WERI-Rb-1 (cell line): ENCODE data around the gene ORMDL1.

ENCODE experiments used
- DNase-seq: peaks from one replicate; pipeline ENCODE4 v3.0.0-alpha.2; 2020
- H3K27ac ChIP-seq: fragments of 250-450 bp; sonication (Bioruptor Pico); 2 replicates; pipeline ENCODE4 v1.5.1; 2020; ENCODE audit warnings: mild to moderate bottlenecking, moderate library complexity
- H3K27me3 ChIP-seq: fragments of 250-450 bp; sonication (Bioruptor Pico); 2 replicates; pipeline ENCODE4 v1.5.1; 2021; ENCODE audit warnings: mild to moderate bottlenecking, low read depth, moderate library complexity; ENCODE audit not compliant: insufficient read depth, severe bottlenecking
- H3K36me3 ChIP-seq: fragments of 250-450 bp; sonication (Bioruptor Pico); 2 replicates; pipeline ENCODE4 v1.5.1; 2020; ENCODE audit warnings: mild to moderate bottlenecking, moderate library complexity
- H3K4me3 ChIP-seq: 2 replicates; pipeline ENCODE4 v1.5.1; 2011; ENCODE audit warnings: low read depth, mild to moderate bottlenecking, control low read depth, low read length
- H3K9me3 ChIP-seq: fragments of 250-450 bp; sonication (Bioruptor Pico); 2 replicates; pipeline ENCODE4 v1.5.1; 2021; ENCODE audit warnings: mild to moderate bottlenecking, moderate library complexity; ENCODE audit not compliant: severe bottlenecking
- TF ChIP-seq, protein P1 (sequence below): IDR thresholded peaks from 2 replicates; pipeline ENCODE4 v1.5.1; 2011; ENCODE audit warnings: low read depth, mild to moderate bottlenecking, control low read depth, inconsistent platforms, low read length

ORMDL1 gene

DNA sequence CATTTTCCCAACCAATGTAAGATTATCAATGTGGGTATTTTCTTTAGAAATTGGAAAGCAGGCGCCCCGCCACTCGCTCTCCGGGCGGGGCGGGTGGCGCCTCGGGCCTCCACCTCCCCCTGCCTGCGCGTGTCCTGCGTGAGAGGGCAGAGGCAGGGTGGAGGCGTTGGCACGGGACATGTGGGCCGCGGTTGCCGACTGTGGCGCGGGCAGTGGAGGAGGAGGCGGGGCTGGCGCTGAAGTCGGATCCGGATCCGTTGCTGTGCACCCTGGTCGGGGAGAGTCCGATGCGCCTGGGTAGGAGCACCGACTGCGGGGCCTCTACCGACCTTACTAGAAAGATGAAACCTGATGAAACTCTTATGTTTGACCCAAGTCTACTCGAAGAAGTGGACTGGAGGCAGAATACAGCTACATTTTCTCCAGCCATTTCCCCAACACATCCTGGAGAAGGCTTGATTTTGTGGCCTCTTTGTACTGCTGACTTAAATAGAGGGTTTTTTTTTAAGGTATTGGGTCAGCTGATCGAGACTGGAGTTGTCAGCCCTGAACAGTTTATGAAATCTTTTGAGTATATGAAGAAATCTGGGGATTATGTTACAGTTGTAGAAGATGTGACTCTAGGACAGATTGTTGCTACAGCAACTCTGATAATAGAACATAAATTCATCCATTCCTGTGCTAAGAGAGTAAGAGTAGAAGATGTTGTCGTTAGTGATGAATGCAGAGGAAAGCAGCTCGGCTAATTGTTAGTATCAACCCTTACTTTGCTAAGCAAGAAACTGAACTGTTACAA lies 38.0 kb upstream of the ORMDL1 start:
- TF ChIP-seq, protein P1, sequence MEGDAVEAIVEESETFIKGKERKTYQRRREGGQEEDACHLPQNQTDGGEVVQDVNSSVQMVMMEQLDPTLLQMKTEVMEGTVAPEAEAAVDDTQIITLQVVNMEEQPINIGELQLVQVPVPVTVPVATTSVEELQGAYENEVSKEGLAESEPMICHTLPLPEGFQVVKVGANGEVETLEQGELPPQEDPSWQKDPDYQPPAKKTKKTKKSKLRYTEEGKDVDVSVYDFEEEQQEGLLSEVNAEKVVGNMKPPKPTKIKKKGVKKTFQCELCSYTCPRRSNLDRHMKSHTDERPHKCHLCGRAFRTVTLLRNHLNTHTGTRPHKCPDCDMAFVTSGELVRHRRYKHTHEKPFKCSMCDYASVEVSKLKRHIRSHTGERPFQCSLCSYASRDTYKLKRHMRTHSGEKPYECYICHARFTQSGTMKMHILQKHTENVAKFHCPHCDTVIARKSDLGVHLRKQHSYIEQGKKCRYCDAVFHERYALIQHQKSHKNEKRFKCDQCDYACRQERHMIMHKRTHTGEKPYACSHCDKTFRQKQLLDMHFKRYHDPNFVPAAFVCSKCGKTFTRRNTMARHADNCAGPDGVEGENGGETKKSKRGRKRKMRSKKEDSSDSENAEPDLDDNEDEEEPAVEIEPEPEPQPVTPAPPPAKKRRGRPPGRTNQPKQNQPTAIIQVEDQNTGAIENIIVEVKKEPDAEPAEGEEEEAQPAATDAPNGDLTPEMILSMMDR, result no peak
- no peak overlapping the region for H3K4me3 ChIP-seq
- H3K9me3 ChIP-seq, result no peaks in the 10 kb centered on the region
- H3K36me3 ChIP-seq, result peaks cover 39% of the 10 kb centered on the region
- H3K27me3 ChIP-seq, result no peaks in the 10 kb centered on the region
- no peak for DNase-seq
- H3K27ac ChIP-seq, result no peak overlapping the region

DNA sequence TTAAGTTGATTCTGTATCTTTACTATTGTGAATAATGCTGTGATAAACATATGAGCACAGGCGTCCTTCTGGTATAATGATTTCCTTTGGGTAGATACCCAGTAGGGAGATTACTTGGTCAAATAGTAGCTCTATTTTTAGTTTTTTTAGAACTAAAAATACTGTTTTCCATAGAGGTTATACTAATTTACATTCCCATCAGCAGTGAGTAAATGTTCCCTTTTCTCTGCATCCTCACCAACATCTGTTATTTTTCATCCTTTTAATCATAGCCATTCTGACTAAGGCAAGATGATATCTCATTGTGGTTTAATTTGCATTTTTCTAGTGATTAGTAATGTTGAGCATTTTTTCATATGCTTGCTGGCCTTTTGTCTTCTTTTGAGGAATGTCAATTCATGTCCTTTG lies 35.2 kb upstream of the ORMDL1 start:
- TF ChIP-seq, protein P1, result no peak
- Histone ChIP-seq H3K9me3 (no peaks in the 10 kb centered on the region), H3K27me3 (no peaks in the 10 kb centered on the region), H3K36me3 (peaks cover 33% of the 10 kb centered on the region), H3K27ac (no peak overlapping the region), H3K4me3 (no peak overlapping the region)
- no peak for DNase-seq

DNA sequence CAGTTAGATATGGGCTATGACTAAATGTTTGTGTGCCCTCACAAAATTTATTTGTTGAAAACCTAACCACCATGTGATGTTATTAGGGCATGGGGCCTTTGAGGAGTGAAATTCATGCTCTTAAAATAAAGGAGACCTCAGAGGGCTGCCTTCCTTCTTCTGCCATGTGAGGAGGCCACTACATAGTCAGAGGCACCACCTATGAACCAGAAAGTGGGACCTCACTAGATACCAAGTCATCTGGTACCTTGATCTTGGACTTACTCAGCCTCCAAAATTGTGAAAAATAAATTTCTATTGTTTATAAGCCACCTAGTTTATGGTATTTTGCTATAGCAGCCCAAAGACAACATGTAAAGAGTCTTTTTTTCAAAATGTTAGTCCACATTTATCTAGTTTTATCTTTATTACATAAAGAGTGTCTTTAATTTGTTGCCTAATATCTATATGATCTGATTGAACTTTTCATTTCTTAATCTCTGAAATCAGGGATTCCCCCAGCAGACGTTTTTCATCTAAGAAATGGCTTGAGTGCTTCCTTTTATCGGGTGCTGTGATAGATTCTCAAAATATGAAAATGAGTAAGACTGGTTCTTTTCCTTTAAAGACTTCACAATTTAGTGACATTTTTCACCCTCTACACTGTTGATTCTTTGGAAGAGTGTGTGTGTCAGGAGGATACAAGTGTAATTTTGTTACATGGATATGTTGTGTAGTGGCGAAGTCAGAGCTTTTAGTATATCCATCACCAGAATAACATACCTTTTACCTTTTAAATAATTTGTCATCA lies 34.3 kb upstream of the ORMDL1 start:
- Histone ChIP-seq H3K36me3 (peaks cover 36% of the 10 kb centered on the region), H3K9me3 (no peaks in the 10 kb centered on the region), H3K27me3 (no peaks in the 10 kb centered on the region), H3K27ac (no peak overlapping the region), H3K4me3 (no peak overlapping the region)
- no peak for DNase-seq
- TF ChIP-seq, protein P1, result no peak

DNA sequence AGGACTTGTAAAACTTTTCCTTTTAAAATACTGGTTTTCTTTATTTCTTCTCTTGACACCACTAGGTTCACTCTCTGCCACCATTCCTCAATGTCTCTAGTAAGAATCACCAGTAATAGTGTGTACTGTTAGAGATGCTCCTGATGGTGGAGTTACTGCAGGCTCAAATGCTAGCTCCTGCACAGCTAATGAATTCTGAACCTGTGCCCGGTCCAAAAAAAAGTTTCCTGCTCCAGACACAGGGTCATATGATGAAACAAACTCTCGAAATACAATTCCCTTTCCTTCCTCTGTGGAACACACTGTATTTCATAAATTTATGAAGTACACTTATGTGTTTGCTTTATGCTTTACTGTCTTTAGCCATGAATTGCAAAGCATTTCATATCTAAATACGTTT lies 19.3 kb upstream of the ORMDL1 start:
- no peak overlapping the region for H3K4me3 ChIP-seq
- H3K27ac ChIP-seq, result no peak overlapping the region
- TF ChIP-seq, protein P1, result no peak
- H3K27me3 ChIP-seq, result no peaks in the 10 kb centered on the region
- no peaks in the 10 kb centered on the region for H3K9me3 ChIP-seq
- peaks cover 51% of the 10 kb centered on the region for H3K36me3 ChIP-seq
- no peak for DNase-seq

DNA sequence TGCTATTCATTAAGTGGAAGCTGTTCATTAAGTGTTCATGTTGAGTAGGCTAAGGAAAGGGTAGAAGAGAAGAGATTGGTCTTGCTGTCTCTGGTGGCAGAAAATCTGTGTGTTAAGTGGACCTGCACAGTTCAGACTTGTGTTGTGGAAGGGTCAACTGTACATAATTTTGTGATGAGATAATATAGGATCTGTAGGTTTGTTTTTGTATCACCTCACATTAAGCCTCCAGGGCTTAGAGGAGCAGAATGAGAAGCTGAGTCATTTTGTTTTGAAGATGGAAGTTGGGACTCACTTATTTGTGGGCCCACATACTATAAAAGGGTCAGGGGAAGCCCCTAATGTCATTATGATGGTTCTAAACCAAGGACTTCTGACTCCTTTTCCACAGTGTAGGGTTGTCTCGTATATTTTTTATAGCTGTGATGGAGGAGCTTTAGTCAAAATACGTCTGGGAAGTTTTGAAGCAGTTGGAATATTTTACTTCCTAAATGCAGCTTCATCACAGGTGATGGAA lies 18.3 kb upstream of the ORMDL1 start:
- no peak overlapping the region for H3K4me3 ChIP-seq
- H3K36me3 ChIP-seq, result peaks cover 53% of the 10 kb centered on the region
- DNase-seq, result no peak
- H3K27ac ChIP-seq, result no peak overlapping the region
- TF ChIP-seq, protein P1, result no peak
- H3K9me3 ChIP-seq, result no peaks in the 10 kb centered on the region
- no peaks in the 10 kb centered on the region for H3K27me3 ChIP-seq
